ENCODE measurements around the gene BIRC7. TPM values are rescaled to one million over a fixed set of nuclear protein-coding genes. Genes with fewer than 3 reads are reported as not detected.
A peak's percentile ranks its signal among the peaks of the same experiment; 100 is the strongest.

The BIRC7 gene
- total RNA-seq, 5 donors from 2014 or later (not counting 1 experiment from before 2014, with no cell fraction given) = not detected

DNA sequence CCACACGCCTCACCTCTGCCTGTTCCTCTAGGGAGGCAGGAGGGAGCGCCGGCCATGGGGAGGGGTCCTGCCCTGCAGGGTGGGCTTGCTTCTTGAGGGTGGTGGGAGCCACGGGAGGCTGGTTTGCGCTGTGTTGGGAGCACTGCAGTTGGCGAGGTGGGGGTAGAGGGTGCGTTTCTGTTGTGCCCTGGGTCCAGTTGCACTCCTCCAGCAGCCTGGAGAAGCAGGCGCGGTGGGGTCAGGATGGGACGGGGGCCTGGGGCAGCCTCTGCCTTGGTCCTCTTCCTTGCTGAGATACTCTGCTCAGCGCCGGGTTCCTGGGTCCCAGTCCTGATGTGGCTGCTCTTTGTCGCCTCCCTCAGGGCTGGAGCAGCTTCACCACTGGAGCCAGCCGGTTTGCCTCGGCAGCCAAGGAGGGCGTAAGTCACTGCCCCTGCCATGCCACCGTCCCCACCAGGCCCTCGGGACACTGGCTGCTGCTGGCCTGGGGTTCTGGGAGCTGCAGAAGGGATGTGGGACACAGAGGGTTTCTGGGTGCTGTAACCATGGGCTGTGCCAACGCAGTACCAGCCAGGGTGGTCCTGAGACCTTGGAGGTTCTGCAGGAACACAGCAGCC is 45.3 kb downstream of the BIRC7 start:
- H3K4me1 ChIP-seq (ENCODE audit: control insufficient read depth in 1 of 2, extremely low read depth in 1 of 2, insufficient read depth in 2 of 2, low read length in 2 of 2) = peaks cover 0 to 19% of the 10 kb centered on the region in 2 experiments
- H3K27me3 ChIP-seq (replicated peaks in 1 of 2; ENCODE audit: control insufficient read depth in 2 of 2, extremely low read depth in 1 of 2, insufficient read depth in 2 of 2, low read length in 1 of 2) = no peaks in the 10 kb centered on the region
- H3K4me3 ChIP-seq (ENCODE audit: control insufficient read depth in 1 of 2, extremely low read depth in 1 of 2, low read length in 1 of 2) = no peak overlapping the region
- H3K27ac ChIP-seq (ENCODE audit: low read length) = no peak overlapping the region
- ChIA-PET CTCF (no interaction called here), POLR2A (no interaction called here)
- H3K9me3 ChIP-seq = no peaks in the 10 kb centered on the region
- H3K36me3 ChIP-seq (ENCODE audit: control insufficient read depth in 2 of 2, extremely low read depth in 1 of 2, insufficient read depth in 1 of 2, low read length in 1 of 2) = peaks cover 23 to 63% of the 10 kb centered on the region in 2 donors
- Mint-ChIP-seq H3K4me1 (peaks cover 4 to 7% (median 6%) of the 10 kb centered on the region in 3 donors), H3K27ac (no peak overlapping the region), H3K4me3 (no peak overlapping the region), H3K9me3 (no peaks in the 10 kb centered on the region), H3K36me3 (peaks cover 12% of the 10 kb centered on the region), H3K27me3 (no peaks in the 10 kb centered on the region)
- DNase-seq = no peak
- ATAC-seq (replicated peaks in 1 of 4) = no peak
- WGBS (ENCODE audit: insufficient coverage) = 88% methylated on average over 19 of the region's 19 CpGs

GRCh38 chr20:63281742-63282665 is 46.3 kb downstream of the BIRC7 start:
- H3K4me1 Mint-ChIP-seq = peaks cover 4 to 6% (median 4%) of the 10 kb centered on the region in 3 donors
- no peak for DNase-seq
- ChIA-PET CTCF (no interaction called here), POLR2A (no interaction called here)
- WGBS (ENCODE audit: insufficient coverage) = 94% methylated on average over 33 of the region's 38 CpGs
- H3K4me3 ChIP-seq (ENCODE audit: control insufficient read depth in 1 of 2, extremely low read depth in 1 of 2, low read length in 1 of 2) = no peak overlapping the region
- no peak overlapping the region for H3K27ac Mint-ChIP-seq
- H3K27ac ChIP-seq (ENCODE audit: low read length) = no peak overlapping the region
- peaks cover 13% of the 10 kb centered on the region for H3K36me3 Mint-ChIP-seq
- H3K9me3 Mint-ChIP-seq = no peaks in the 10 kb centered on the region
- H3K9me3 ChIP-seq = no peaks in the 10 kb centered on the region
- ATAC-seq (replicated peaks in 1 of 4) = no peak
- H3K4me3 Mint-ChIP-seq = no peak overlapping the region
- H3K36me3 ChIP-seq (ENCODE audit: control insufficient read depth in 2 of 2, extremely low read depth in 1 of 2, insufficient read depth in 1 of 2, low read length in 1 of 2) = peaks cover 23 to 59% of the 10 kb centered on the region in 2 donors
- peaks cover 0 to 19% of the 10 kb centered on the region in 2 experiments for H3K4me1 ChIP-seq (ENCODE audit: control insufficient read depth in 1 of 2, extremely low read depth in 1 of 2, insufficient read depth in 2 of 2, low read length in 2 of 2)
- no peaks in the 10 kb centered on the region for H3K27me3 ChIP-seq (replicated peaks in 1 of 2; ENCODE audit: control insufficient read depth in 2 of 2, extremely low read depth in 1 of 2, insufficient read depth in 2 of 2, low read length in 1 of 2)
- H3K27me3 Mint-ChIP-seq = no peaks in the 10 kb centered on the region

GRCh38 chr20:63282946-63283345 is 47.2 kb downstream of the BIRC7 start:
- Histone ChIP-seq H3K4me3 (ENCODE audit: control insufficient read depth in 1 of 2, extremely low read depth in 1 of 2, low read length in 1 of 2) (no peak overlapping the region), H3K36me3 (ENCODE audit: control insufficient read depth in 2 of 2, extremely low read depth in 1 of 2, insufficient read depth in 1 of 2, low read length in 1 of 2) (peaks cover 24 to 56% of the 10 kb centered on the region in 2 donors), H3K4me1 (ENCODE audit: control insufficient read depth in 1 of 2, extremely low read depth in 1 of 2, insufficient read depth in 2 of 2, low read length in 2 of 2) (peaks cover 0 to 19% of the 10 kb centered on the region in 2 experiments), H3K9me3 (no peaks in the 10 kb centered on the region), H3K27ac (ENCODE audit: low read length) (no peak overlapping the region), H3K27me3 (replicated peaks in 1 of 2; ENCODE audit: control insufficient read depth in 2 of 2, extremely low read depth in 1 of 2, insufficient read depth in 2 of 2, low read length in 1 of 2) (no peaks in the 10 kb centered on the region)
- H3K9me3 Mint-ChIP-seq = no peaks in the 10 kb centered on the region
- peaks cover 14% of the 10 kb centered on the region for H3K36me3 Mint-ChIP-seq
- ChIA-PET POLR2A (no interaction called here), CTCF (no interaction called here)
- no peaks in the 10 kb centered on the region for H3K27me3 Mint-ChIP-seq
- 92% methylated on average over 17 of the region's 17 CpGs for WGBS (ENCODE audit: insufficient coverage)
- H3K27ac Mint-ChIP-seq = peak overlapping the region in 1 of 2 donors; percentile 48
- ATAC-seq (replicated peaks in 1 of 4) (no peak), DNase-seq (no peak)
- H3K4me3 Mint-ChIP-seq = no peak overlapping the region
- peaks cover 4 to 6% (median 4%) of the 10 kb centered on the region in 3 donors for H3K4me1 Mint-ChIP-seq

DNA sequence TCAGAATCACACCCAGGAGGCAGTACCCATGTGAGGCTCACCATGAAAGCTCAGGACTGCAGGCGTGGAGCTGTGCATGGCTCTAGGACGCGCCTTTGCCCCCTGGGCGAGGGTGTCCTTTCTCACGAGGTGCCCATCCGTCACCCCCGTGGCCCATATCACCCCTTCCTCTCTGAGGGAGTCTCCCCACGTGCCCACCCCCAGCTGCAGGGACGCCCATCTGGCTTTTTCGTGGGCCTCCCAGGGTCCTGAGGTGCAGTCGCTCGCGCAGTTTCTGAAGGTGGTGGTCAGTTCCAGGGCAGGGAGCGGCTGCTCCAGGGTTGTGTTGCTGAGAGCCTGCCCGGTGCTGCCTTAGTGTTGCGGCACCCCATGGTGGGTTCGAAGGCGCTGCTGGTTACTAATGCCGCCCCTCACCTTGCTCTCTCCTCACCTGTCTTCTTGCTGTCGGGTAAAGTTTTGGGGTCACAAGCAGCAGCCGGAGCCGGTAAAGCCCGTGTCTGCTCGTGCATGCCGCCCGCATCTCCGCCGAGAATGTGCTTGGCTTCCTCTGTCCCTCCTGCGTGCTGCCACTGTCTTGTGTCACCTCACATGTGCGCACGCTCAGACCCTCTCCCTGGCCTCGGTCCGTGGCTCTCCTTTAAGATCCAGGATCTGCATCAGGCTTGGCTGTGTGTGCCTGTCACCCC is 47.8 kb downstream of the BIRC7 start:
- peaks cover 13% of the 10 kb centered on the region for H3K36me3 Mint-ChIP-seq
- no peak for DNase-seq
- peak in 3 of 4 experiments; percentile 15 to 37 (median 24) for ATAC-seq (replicated peaks in 1 of 4)
- POLR2A ChIA-PET = no interaction called here
- no peaks in the 10 kb centered on the region for H3K9me3 Mint-ChIP-seq
- Histone ChIP-seq H3K27ac (ENCODE audit: low read length) (no peak overlapping the region), H3K27me3 (replicated peaks in 1 of 2; ENCODE audit: control insufficient read depth in 2 of 2, extremely low read depth in 1 of 2, insufficient read depth in 2 of 2, low read length in 1 of 2) (no peaks in the 10 kb centered on the region), H3K4me1 (ENCODE audit: control insufficient read depth in 1 of 2, extremely low read depth in 1 of 2, insufficient read depth in 2 of 2, low read length in 2 of 2) (peaks cover 0 to 19% of the 10 kb centered on the region in 2 experiments), H3K36me3 (ENCODE audit: control insufficient read depth in 2 of 2, extremely low read depth in 1 of 2, insufficient read depth in 1 of 2, low read length in 1 of 2) (peaks cover 21 to 54% of the 10 kb centered on the region in 2 donors), H3K9me3 (no peaks in the 10 kb centered on the region), H3K4me3 (ENCODE audit: control insufficient read depth in 1 of 2, extremely low read depth in 1 of 2, low read length in 1 of 2) (peak overlapping the region in 1 of 2 donors; percentile 47)
- H3K4me1 Mint-ChIP-seq = peaks cover 4 to 6% (median 4%) of the 10 kb centered on the region in 3 donors
- peak overlapping the region; percentile 70 to 79 for H3K27ac Mint-ChIP-seq
- 96% methylated on average over 23 of the region's 33 CpGs for WGBS (ENCODE audit: insufficient coverage)
- H3K27me3 Mint-ChIP-seq = no peaks in the 10 kb centered on the region
- CTCF ChIA-PET = no interaction called here
- peak overlapping the region; percentile 60 to 77 (median 76) for H3K4me3 Mint-ChIP-seq

DNA sequence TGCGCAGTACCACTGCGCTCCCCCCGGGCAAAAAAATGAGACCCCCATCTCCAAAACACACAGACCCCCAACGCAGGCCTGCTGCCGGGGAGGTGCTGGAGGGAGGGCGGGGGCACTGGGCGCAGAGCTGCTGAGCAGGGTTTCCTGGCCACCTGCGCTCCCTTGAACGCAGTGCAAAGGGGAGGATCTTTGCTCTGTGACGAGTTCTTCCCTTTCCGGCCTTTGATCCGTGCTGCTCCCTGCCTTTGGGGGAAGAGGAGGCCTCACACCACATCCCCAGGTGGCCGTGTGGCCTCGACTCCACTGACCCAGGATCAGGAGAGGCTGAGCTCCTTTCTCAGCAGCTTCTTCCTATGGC is 48.4 kb downstream of the BIRC7 start:
- Mint-ChIP-seq H3K27ac (peak overlapping the region; percentile 70 to 79), H3K4me3 (peak overlapping the region; percentile 60 to 77 (median 76)), H3K9me3 (no peaks in the 10 kb centered on the region), H3K4me1 (peaks cover 4 to 6% (median 4%) of the 10 kb centered on the region in 3 donors), H3K36me3 (peaks cover 15% of the 10 kb centered on the region), H3K27me3 (no peaks in the 10 kb centered on the region)
- Histone ChIP-seq H3K4me1 (ENCODE audit: control insufficient read depth in 1 of 2, extremely low read depth in 1 of 2, insufficient read depth in 2 of 2, low read length in 2 of 2) (peaks cover 0 to 19% of the 10 kb centered on the region in 2 experiments), H3K27me3 (replicated peaks in 1 of 2; ENCODE audit: control insufficient read depth in 2 of 2, extremely low read depth in 1 of 2, insufficient read depth in 2 of 2, low read length in 1 of 2) (no peaks in the 10 kb centered on the region), H3K36me3 (ENCODE audit: control insufficient read depth in 2 of 2, extremely low read depth in 1 of 2, insufficient read depth in 1 of 2, low read length in 1 of 2) (peaks cover 16 to 49% of the 10 kb centered on the region in 2 donors), H3K9me3 (no peaks in the 10 kb centered on the region), H3K27ac (ENCODE audit: low read length) (no peak overlapping the region), H3K4me3 (ENCODE audit: control insufficient read depth in 1 of 2, extremely low read depth in 1 of 2, low read length in 1 of 2) (peak overlapping the region; percentile 1 to 47)
- DNase-seq (peak in 4 of 35 experiments; percentile 11 to 35 (median 18)), ATAC-seq (replicated peaks in 1 of 4) (peak; percentile 68 to 78 (median 76))
- 66% methylated on average over 5 of the region's 14 CpGs for WGBS (ENCODE audit: insufficient coverage)
- POLR2A ChIA-PET = no interaction called here
- CTCF ChIA-PET = no interaction called here

DNA sequence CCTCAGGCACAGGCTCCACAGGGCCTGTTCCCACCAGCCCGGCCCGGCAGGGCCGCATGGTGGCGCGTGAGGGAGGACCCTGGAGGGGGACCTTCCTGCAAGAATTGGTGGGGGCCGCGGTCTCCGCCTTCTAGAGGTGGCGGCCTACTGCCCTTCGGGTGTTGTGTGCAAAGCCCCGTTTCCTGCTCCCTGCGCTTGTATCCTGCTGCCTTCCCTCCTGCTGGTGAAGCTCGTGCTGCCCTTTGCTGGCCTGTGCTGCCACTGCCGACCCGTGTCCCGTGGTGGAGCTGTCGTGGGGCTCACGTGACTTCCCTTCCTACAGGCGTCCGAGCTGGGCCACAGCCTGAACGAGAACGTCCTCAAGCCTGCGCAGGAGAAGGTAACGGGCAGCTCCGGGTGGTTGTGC is 48.8 kb downstream of the BIRC7 start:
- Mint-ChIP-seq H3K36me3 (peaks cover 13% of the 10 kb centered on the region), H3K27me3 (no peaks in the 10 kb centered on the region), H3K9me3 (no peaks in the 10 kb centered on the region), H3K27ac (peak overlapping the region in 1 of 2 donors; percentile 72), H3K4me1 (peaks cover 4 to 6% (median 4%) of the 10 kb centered on the region in 3 donors), H3K4me3 (peak overlapping the region; percentile 47 to 77 (median 73))
- Histone ChIP-seq H3K4me1 (ENCODE audit: control insufficient read depth in 1 of 2, extremely low read depth in 1 of 2, insufficient read depth in 2 of 2, low read length in 2 of 2) (peaks cover 0 to 19% of the 10 kb centered on the region in 2 experiments), H3K9me3 (no peaks in the 10 kb centered on the region), H3K27ac (ENCODE audit: low read length) (no peak overlapping the region), H3K36me3 (ENCODE audit: control insufficient read depth in 2 of 2, extremely low read depth in 1 of 2, insufficient read depth in 1 of 2, low read length in 1 of 2) (peaks cover 16 to 46% of the 10 kb centered on the region in 2 donors), H3K4me3 (ENCODE audit: control insufficient read depth in 1 of 2, extremely low read depth in 1 of 2, low read length in 1 of 2) (peak overlapping the region; percentile 1 to 47), H3K27me3 (replicated peaks in 1 of 2; ENCODE audit: control insufficient read depth in 2 of 2, extremely low read depth in 1 of 2, insufficient read depth in 2 of 2, low read length in 1 of 2) (no peaks in the 10 kb centered on the region)
- DNase-seq = peak in 1 of 35 experiments; percentile 9
- ChIA-PET CTCF (no interaction called here), POLR2A (no interaction called here)
- WGBS (ENCODE audit: insufficient coverage) = 65% methylated on average over 20 of the region's 25 CpGs
- ATAC-seq (replicated peaks in 1 of 4) = peak in 3 of 4 experiments; percentile 11 to 29 (median 25)
